Measurements from ENCODE around the gene NEAT1.

- TF ChIP-seq, protein P1, sequence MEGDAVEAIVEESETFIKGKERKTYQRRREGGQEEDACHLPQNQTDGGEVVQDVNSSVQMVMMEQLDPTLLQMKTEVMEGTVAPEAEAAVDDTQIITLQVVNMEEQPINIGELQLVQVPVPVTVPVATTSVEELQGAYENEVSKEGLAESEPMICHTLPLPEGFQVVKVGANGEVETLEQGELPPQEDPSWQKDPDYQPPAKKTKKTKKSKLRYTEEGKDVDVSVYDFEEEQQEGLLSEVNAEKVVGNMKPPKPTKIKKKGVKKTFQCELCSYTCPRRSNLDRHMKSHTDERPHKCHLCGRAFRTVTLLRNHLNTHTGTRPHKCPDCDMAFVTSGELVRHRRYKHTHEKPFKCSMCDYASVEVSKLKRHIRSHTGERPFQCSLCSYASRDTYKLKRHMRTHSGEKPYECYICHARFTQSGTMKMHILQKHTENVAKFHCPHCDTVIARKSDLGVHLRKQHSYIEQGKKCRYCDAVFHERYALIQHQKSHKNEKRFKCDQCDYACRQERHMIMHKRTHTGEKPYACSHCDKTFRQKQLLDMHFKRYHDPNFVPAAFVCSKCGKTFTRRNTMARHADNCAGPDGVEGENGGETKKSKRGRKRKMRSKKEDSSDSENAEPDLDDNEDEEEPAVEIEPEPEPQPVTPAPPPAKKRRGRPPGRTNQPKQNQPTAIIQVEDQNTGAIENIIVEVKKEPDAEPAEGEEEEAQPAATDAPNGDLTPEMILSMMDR (IDR thresholded peaks at IDR 0.05): no peak
- no peak for TF ChIP-seq POLR2A (IDR thresholded peaks at IDR 0.05)
- TF ChIP-seq POLR2AphosphoS5 (IDR thresholded peaks at IDR 0.05): no peak
These were observed 46.4 kb upstream of the NEAT1 start for GRCh38 chr11:65376138-65376713.

All from gastroesophageal sphincter (tissue), 3 donors.